ENCODE data around the gene PPA1. TPM values are rescaled to one million over a fixed set of nuclear protein-coding genes. Genes with fewer than 3 reads are reported as not detected.
"Not testable (repeated sequence)": the region's sequence is repeated elsewhere in the genome, so short reads cannot be mapped to it uniquely, and the experiment has no call there.

PPA1 gene
- total RNA-seq, 4 donors from 2014 or later = 151 to 209 (median 185) TPM

- peaks cover 2 to 6% of the 10 kb centered on the region in 2 donors for H3K4me1 ChIP-seq
- intact Hi-C loops (cut with DNase I) = no loop called here
- DNase-seq = no peak
- no peak overlapping the region for H3K27ac ChIP-seq
- no peaks in the 10 kb centered on the region for H3K9me3 ChIP-seq
- WGBS, 2 donors = 41 to 73% methylated on average over 1 of the region's 1 CpG
- no peak overlapping the region for H3K4me3 ChIP-seq (replicated peaks in 1 of 3)
- no peak for TF ChIP-seq CTCF (IDR thresholded peaks at IDR 0.05)
- no peak for TF ChIP-seq POLR2A (IDR thresholded peaks at IDR 0.05)
- no peaks in the 10 kb centered on the region for H3K36me3 ChIP-seq
- H3K27me3 ChIP-seq = peaks cover 5% of the 10 kb centered on the region
Measured at GRCh38 chr10:70260259-70260658, 27.0 kb upstream of the PPA1 start.

- DNase-seq = no peak
- TF ChIP-seq POLR2A (IDR thresholded peaks at IDR 0.05) = no peak
- TF ChIP-seq CTCF (IDR thresholded peaks at IDR 0.05) = no peak
- Histone ChIP-seq H3K27me3 (peaks cover 9% of the 10 kb centered on the region), H3K36me3 (no peaks in the 10 kb centered on the region), H3K4me3 (replicated peaks in 1 of 3) (no peak overlapping the region), H3K4me1 (peaks cover 3 to 9% of the 10 kb centered on the region in 2 donors), H3K27ac (no peak overlapping the region), H3K9me3 (no peaks in the 10 kb centered on the region)
- intact Hi-C loops (cut with DNase I) = no loop called here
- 93 to 100% methylated on average over 1 of the region's 1 CpG for WGBS, 2 donors
Measured at GRCh38 chr10:70258216-70258615, 25.0 kb upstream of the PPA1 start.

- H3K27ac ChIP-seq; H3K4me3 ChIP-seq (replicated peaks in 1 of 3); H3K9me3 ChIP-seq; H3K27me3 ChIP-seq; H3K36me3 ChIP-seq; H3K4me1 ChIP-seq; DNase-seq; intact Hi-C loops (cut with DNase I): not testable (repeated sequence)
- WGBS, 2 donors = 91% methylated on average over 8 of the region's 8 CpGs
Measured at GRCh38 chr10:70257816-70258215, 24.6 kb upstream of the PPA1 start.

GRCh38 chr10:70256463-70256862 lies 23.2 kb upstream of the PPA1 start:
- intact Hi-C loops (cut with DNase I) = no loop called here
- H3K9me3 ChIP-seq = no peaks in the 10 kb centered on the region
- TF ChIP-seq CTCF (IDR thresholded peaks at IDR 0.05) (no peak), POLR2A (IDR thresholded peaks at IDR 0.05) (no peak)
- H3K27ac ChIP-seq = no peak overlapping the region
- peaks cover 9% of the 10 kb centered on the region for H3K27me3 ChIP-seq
- 85 to 89% methylated on average over 2 of the region's 2 CpGs for WGBS, 2 donors
- H3K4me1 ChIP-seq = peaks cover 3 to 9% of the 10 kb centered on the region in 2 donors
- no peaks in the 10 kb centered on the region for H3K36me3 ChIP-seq
- no peak for DNase-seq
- H3K4me3 ChIP-seq (replicated peaks in 1 of 3) = no peak overlapping the region

GRCh38 chr10:70255329-70256299 lies 22.4 kb upstream of the PPA1 start:
- DNase-seq = peak in 1 of 2 donors; percentile 20
- 17 to 22% methylated on average over 27 to 53 of the region's 73 CpGs for WGBS, 2 donors
- Histone ChIP-seq H3K36me3 (no peaks in the 10 kb centered on the region), H3K9me3 (no peaks in the 10 kb centered on the region), H3K27ac (no peak overlapping the region), H3K4me3 (replicated peaks in 1 of 3) (no peak overlapping the region), H3K4me1 (peaks cover 3 to 9% of the 10 kb centered on the region in 2 donors), H3K27me3 (peaks cover 9% of the 10 kb centered on the region)
- intact Hi-C loops (cut with DNase I) = no loop called here
- TF ChIP-seq POLR2A (IDR thresholded peaks at IDR 0.05) (no peak), CTCF (IDR thresholded peaks at IDR 0.05) (no peak)

All from thyroid gland (tissue), 4 donors.